ENCODE data around the gene AP2A1.

Gene AP2A1

DNA sequence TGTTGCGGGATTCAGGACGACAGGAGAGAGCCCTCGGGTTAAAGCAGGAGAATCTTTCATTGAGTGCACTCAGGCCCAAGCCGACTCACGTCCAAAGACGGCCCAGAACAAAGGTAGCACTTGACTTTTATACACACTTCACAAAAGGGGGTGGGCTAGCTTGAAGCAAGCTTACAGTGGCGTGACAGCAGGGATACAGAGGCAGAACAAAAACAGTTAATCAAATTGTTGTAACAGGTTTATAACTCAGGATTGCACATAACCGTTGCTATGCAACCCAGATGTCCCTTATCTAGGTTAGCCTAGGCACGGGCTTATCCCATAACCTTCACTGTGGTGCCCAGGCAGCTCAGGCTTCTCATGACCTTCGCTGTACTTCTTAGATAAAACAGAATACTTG is 53.3 kb downstream of the AP2A1 start:
- H3K4me2 ChIP-seq: no peak overlapping the region
- H3K79me2 ChIP-seq (ENCODE audit: insufficient read depth, low read depth): peaks cover 51% of the 10 kb centered on the region
- no peaks in the 10 kb centered on the region for H4K20me1 ChIP-seq (ENCODE audit: insufficient read depth)
- peaks cover 23% of the 10 kb centered on the region for H3K4me1 ChIP-seq (ENCODE audit: low read depth, poor library complexity, severe bottlenecking)
- no peak overlapping the region for H3K9ac ChIP-seq
- no peak overlapping the region for H3K27ac ChIP-seq
- H3K4me3 ChIP-seq (IDR thresholded peaks at IDR 0.05; ENCODE audit: insufficient read depth, low read depth, low read length): no peak overlapping the region
- no peaks in the 10 kb centered on the region for H3K27me3 ChIP-seq (ENCODE audit: insufficient read depth, low read depth)
- TF ChIP-seq, protein P1, sequence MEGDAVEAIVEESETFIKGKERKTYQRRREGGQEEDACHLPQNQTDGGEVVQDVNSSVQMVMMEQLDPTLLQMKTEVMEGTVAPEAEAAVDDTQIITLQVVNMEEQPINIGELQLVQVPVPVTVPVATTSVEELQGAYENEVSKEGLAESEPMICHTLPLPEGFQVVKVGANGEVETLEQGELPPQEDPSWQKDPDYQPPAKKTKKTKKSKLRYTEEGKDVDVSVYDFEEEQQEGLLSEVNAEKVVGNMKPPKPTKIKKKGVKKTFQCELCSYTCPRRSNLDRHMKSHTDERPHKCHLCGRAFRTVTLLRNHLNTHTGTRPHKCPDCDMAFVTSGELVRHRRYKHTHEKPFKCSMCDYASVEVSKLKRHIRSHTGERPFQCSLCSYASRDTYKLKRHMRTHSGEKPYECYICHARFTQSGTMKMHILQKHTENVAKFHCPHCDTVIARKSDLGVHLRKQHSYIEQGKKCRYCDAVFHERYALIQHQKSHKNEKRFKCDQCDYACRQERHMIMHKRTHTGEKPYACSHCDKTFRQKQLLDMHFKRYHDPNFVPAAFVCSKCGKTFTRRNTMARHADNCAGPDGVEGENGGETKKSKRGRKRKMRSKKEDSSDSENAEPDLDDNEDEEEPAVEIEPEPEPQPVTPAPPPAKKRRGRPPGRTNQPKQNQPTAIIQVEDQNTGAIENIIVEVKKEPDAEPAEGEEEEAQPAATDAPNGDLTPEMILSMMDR (conservative IDR thresholded peaks at IDR 0.05; ENCODE audit: low read depth, low read length): no peak
- no peak overlapping the region for H2AFZ ChIP-seq (ENCODE audit: low read depth)
- H3K36me3 ChIP-seq (ENCODE audit: insufficient read depth): no peaks in the 10 kb centered on the region

DNA sequence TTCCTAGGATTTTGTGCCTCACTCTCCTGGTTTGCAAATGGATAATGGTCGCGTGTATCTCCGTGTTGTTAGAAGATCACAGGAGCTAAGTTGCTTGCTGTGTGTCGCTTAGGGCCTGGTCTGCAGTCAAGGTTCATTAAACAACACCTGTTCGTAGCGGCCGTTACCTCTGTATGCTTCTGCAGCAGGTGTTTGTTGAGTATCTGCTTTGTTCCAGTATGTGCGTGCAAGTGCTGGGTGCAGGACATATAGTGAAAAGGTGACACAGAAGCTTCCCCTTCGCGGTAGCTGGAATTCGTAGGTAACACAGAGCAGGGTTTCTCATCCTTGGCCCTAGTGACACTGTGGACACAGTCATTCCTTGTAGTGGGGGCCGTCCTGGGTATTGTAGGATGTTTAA is 56.7 kb downstream of the AP2A1 start:
- no peaks in the 10 kb centered on the region for H3K36me3 ChIP-seq (ENCODE audit: insufficient read depth)
- no peak overlapping the region for H3K27ac ChIP-seq
- TF ChIP-seq, protein P1 (conservative IDR thresholded peaks at IDR 0.05; ENCODE audit: low read depth, low read length): no peak
- no peak overlapping the region for H2AFZ ChIP-seq (ENCODE audit: low read depth)
- H3K27me3 ChIP-seq (ENCODE audit: insufficient read depth, low read depth): no peaks in the 10 kb centered on the region
- peaks cover 16% of the 10 kb centered on the region for H3K4me1 ChIP-seq (ENCODE audit: low read depth, poor library complexity, severe bottlenecking)
- no peak overlapping the region for H3K9ac ChIP-seq
- H4K20me1 ChIP-seq (ENCODE audit: insufficient read depth): no peaks in the 10 kb centered on the region
- no peak overlapping the region for H3K4me2 ChIP-seq
- no peak overlapping the region for H3K4me3 ChIP-seq (IDR thresholded peaks at IDR 0.05; ENCODE audit: insufficient read depth, low read depth, low read length)
- peaks cover 59% of the 10 kb centered on the region for H3K79me2 ChIP-seq (ENCODE audit: insufficient read depth, low read depth)

DNA sequence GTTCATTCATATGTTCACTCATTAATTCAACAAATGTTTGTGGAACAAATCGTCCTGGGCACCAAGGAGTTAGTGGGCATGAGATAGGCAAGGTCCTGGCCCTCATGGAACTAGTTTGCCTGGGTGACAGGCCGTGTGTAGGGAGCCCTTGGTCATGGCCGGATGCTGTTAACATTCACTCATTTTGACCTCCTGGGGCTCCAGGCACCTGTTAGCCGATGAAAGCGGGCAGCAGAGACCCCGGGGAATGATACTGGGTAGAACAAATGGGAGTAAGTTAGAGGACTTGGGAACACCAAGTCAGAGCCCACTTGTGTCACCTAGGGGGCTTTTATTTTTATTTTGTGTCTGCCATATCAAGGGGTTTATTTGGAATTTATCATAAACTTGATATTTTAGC is 57.9 kb downstream of the AP2A1 start:
- Histone ChIP-seq H3K4me3 (IDR thresholded peaks at IDR 0.05; ENCODE audit: insufficient read depth, low read depth, low read length) (no peak overlapping the region), H2AFZ (ENCODE audit: low read depth) (no peak overlapping the region), H3K27me3 (ENCODE audit: insufficient read depth, low read depth) (no peaks in the 10 kb centered on the region), H3K36me3 (ENCODE audit: insufficient read depth) (no peaks in the 10 kb centered on the region), H4K20me1 (ENCODE audit: insufficient read depth) (no peaks in the 10 kb centered on the region), H3K9ac (no peak overlapping the region), H3K4me1 (ENCODE audit: low read depth, poor library complexity, severe bottlenecking) (peaks cover 8% of the 10 kb centered on the region), H3K27ac (no peak overlapping the region), H3K4me2 (no peak overlapping the region), H3K79me2 (ENCODE audit: insufficient read depth, low read depth) (peaks cover 47% of the 10 kb centered on the region; the same call in 1 of the 2 replicates)
- TF ChIP-seq, protein P1 (conservative IDR thresholded peaks at IDR 0.05; ENCODE audit: low read depth, low read length): no peak

DNA sequence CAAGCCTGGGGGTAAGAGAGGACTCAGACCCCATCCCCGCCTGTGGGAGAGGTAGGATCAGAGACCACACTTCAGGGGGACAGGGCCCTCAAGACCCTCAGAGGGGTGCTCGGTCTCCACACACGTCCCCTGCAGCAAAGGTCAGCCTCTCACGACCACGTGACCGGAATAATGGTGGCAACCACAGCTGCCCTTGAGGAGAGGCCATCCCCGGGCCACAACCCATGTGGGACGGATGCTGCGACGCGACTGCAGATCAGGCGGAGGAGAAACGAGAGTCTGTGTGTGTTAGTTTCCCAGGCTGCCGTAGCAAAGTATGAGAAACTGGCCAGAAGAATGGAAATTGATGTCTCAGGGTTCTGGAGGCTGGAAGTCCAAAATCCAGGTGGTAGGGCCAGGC is 60.2 kb downstream of the AP2A1 start:
- Histone ChIP-seq H3K4me1 (ENCODE audit: low read depth, poor library complexity, severe bottlenecking) (peaks cover 6% of the 10 kb centered on the region), H3K79me2 (ENCODE audit: insufficient read depth, low read depth) (peaks cover 30% of the 10 kb centered on the region; the same call in 1 of the 2 replicates), H4K20me1 (ENCODE audit: insufficient read depth) (no peaks in the 10 kb centered on the region), H3K4me2 (no peak overlapping the region), H3K9ac (no peak overlapping the region), H3K4me3 (IDR thresholded peaks at IDR 0.05; ENCODE audit: insufficient read depth, low read depth, low read length) (no peak overlapping the region), H3K36me3 (ENCODE audit: insufficient read depth) (no peaks in the 10 kb centered on the region), H2AFZ (ENCODE audit: low read depth) (no peak overlapping the region), H3K27me3 (ENCODE audit: insufficient read depth, low read depth) (no peaks in the 10 kb centered on the region), H3K27ac (no peak overlapping the region)
- TF ChIP-seq, protein P1 (conservative IDR thresholded peaks at IDR 0.05; ENCODE audit: low read depth, low read length): no peak

Data from KMS-11 (cell line).